Measurements from ENCODE around the gene CRYGD. TPM values are rescaled to one million over a fixed set of nuclear protein-coding genes. Genes with fewer than 3 reads are reported as not detected.

Gene CRYGD
- total RNA-seq, 1 donor from 2014 or later: not detected

- peaks cover 2% of the 10 kb centered on the region for H3K27me3 Mint-ChIP-seq (ENCODE audit: unreplicated experiment)
- H3K9me3 Mint-ChIP-seq (ENCODE audit: unreplicated experiment): peaks cover 5% of the 10 kb centered on the region
- peak overlapping the region; percentile 2 for H3K27ac Mint-ChIP-seq (ENCODE audit: unreplicated experiment)
- H3K4me1 Mint-ChIP-seq (ENCODE audit: unreplicated experiment): peaks cover 3% of the 10 kb centered on the region
- no peaks in the 10 kb centered on the region for H3K36me3 Mint-ChIP-seq (ENCODE audit: low read depth, unreplicated experiment)
- TF ChIP-seq CTCF (IDR thresholded peaks at IDR 0.05; ENCODE audit: unreplicated experiment): no peak
- H3K4me3 Mint-ChIP-seq (ENCODE audit: unreplicated experiment): no peak overlapping the region
- DNase-seq (ENCODE audit: low spot score): no peak
These were observed 38.3 kb downstream of the CRYGD start for GRCh38 chr2:208086029-208086428.

- no peak overlapping the region for H3K4me3 Mint-ChIP-seq (ENCODE audit: unreplicated experiment)
- peaks cover 5% of the 10 kb centered on the region for H3K9me3 Mint-ChIP-seq (ENCODE audit: unreplicated experiment)
- H3K4me1 Mint-ChIP-seq (ENCODE audit: unreplicated experiment): peaks cover 3% of the 10 kb centered on the region
- H3K27me3 Mint-ChIP-seq (ENCODE audit: unreplicated experiment): peaks cover 1% of the 10 kb centered on the region
- DNase-seq (ENCODE audit: low spot score): no peak
- no peaks in the 10 kb centered on the region for H3K36me3 Mint-ChIP-seq (ENCODE audit: low read depth, unreplicated experiment)
- TF ChIP-seq CTCF (IDR thresholded peaks at IDR 0.05; ENCODE audit: unreplicated experiment): no peak
- H3K27ac Mint-ChIP-seq (ENCODE audit: unreplicated experiment): no peak overlapping the region
These were observed 40.5 kb downstream of the CRYGD start for GRCh38 chr2:208083807-208084206.

DNA sequence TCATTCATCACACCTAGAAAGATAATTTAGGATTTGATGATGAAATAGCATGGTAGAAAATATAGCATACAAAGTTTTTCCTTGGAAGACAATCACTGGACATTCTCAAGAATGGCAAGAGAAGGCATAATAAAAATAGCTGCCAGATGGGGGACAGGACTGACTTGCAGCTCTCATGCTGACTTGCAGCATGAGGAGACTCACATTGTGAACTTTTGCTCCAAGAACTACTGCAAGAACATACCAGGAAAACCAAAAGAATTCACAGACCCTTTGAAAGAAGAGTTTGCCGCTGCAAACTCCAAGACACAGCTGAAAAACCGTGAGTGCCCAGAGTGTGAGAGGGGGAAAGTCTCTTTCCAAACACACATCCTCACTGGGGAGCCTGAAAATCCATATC is 47.0 kb downstream of the CRYGD start:
- H3K9me3 Mint-ChIP-seq (ENCODE audit: unreplicated experiment): no peaks in the 10 kb centered on the region
- TF ChIP-seq CTCF (IDR thresholded peaks at IDR 0.05; ENCODE audit: unreplicated experiment): no peak
- peaks cover 5% of the 10 kb centered on the region for H3K27me3 Mint-ChIP-seq (ENCODE audit: unreplicated experiment)
- no peaks in the 10 kb centered on the region for H3K36me3 Mint-ChIP-seq (ENCODE audit: low read depth, unreplicated experiment)
- no peak overlapping the region for H3K4me3 Mint-ChIP-seq (ENCODE audit: unreplicated experiment)
- H3K27ac Mint-ChIP-seq (ENCODE audit: unreplicated experiment): no peak overlapping the region
- DNase-seq (ENCODE audit: low spot score): no peak
- H3K4me1 Mint-ChIP-seq (ENCODE audit: unreplicated experiment): peaks cover 11% of the 10 kb centered on the region

GRCh38 chr2:208074610-208075356 is 49.5 kb downstream of the CRYGD start:
- TF ChIP-seq CTCF (IDR thresholded peaks at IDR 0.05; ENCODE audit: unreplicated experiment): no peak
- no peaks in the 10 kb centered on the region for H3K36me3 Mint-ChIP-seq (ENCODE audit: low read depth, unreplicated experiment)
- H3K4me1 Mint-ChIP-seq (ENCODE audit: unreplicated experiment): peaks cover 11% of the 10 kb centered on the region
- H3K9me3 Mint-ChIP-seq (ENCODE audit: unreplicated experiment): no peaks in the 10 kb centered on the region
- DNase-seq (ENCODE audit: low spot score): no peak
- H3K27ac Mint-ChIP-seq (ENCODE audit: unreplicated experiment): no peak overlapping the region
- peaks cover 5% of the 10 kb centered on the region for H3K27me3 Mint-ChIP-seq (ENCODE audit: unreplicated experiment)
- H3K4me3 Mint-ChIP-seq (ENCODE audit: unreplicated experiment): no peak overlapping the region

GRCh38 chr2:208072250-208072892 is 52.0 kb downstream of the CRYGD start:
- no peaks in the 10 kb centered on the region for H3K36me3 Mint-ChIP-seq (ENCODE audit: low read depth, unreplicated experiment)
- no peaks in the 10 kb centered on the region for H3K9me3 Mint-ChIP-seq (ENCODE audit: unreplicated experiment)
- TF ChIP-seq CTCF (IDR thresholded peaks at IDR 0.05; ENCODE audit: unreplicated experiment): peak; percentile 87
- H3K4me1 Mint-ChIP-seq (ENCODE audit: unreplicated experiment): peaks cover 3% of the 10 kb centered on the region
- no peak overlapping the region for H3K27ac Mint-ChIP-seq (ENCODE audit: unreplicated experiment)
- peaks cover 5% of the 10 kb centered on the region for H3K27me3 Mint-ChIP-seq (ENCODE audit: unreplicated experiment)
- DNase-seq (ENCODE audit: low spot score): peak; percentile 80
- no peak overlapping the region for H3K4me3 Mint-ChIP-seq (ENCODE audit: unreplicated experiment)

All from endothelial cell (in vitro differentiated cells).